H1 (cell line): Measurements from ENCODE around the gene DSCAM.

Experiments
- CBX5 ChIP-seq: fragments of 300-800, 300-1000 bp; sonication (generic); IDR thresholded peaks from 2 replicates; pipeline ENCODE4 v1.7.1; 2016; ENCODE audit warnings: antibody characterized with exemption, low read length, low read depth
- EZH2 ChIP-seq: fragments of 200-600 bp; sonication (generic); IDR thresholded peaks from 2 replicates; pipeline ENCODE4 v1.7.1; 2012; ENCODE audit warnings: low read depth, mild to moderate bottlenecking, moderate library complexity, low read length, inconsistent platforms; ENCODE audit not compliant: severe bottlenecking
- TBP ChIP-seq: IDR thresholded peaks from 2 replicates; pipeline ENCODE4 v1.6.1; 2011; ENCODE audit warnings: low read depth, low read length, improper control_type of control experiment

- TF ChIP-seq TBP (no peak), EZH2 (no peak), CBX5 (no peak)
Observed at GRCh38 chr21:40796464-40796863, 50.5 kb downstream of the DSCAM start.
